AG04449 (cell line): ENCODE data around the gene PLD1.
"Not testable (repeated sequence)": the region's sequence is repeated elsewhere in the genome, so short reads cannot be mapped to it uniquely, and the experiment has no call there.

ENCODE experiments used
- CTCF ChIA-PET: fragments of 350-600 bp; formaldehyde crosslinking; extraction: SDS; loops from one replicate; lab custom pipeline; 2021; ENCODE audit warnings: antibody characterized with exemption; lab: Yijun Ruan, JAX
- POLR2A ChIA-PET: fragments of 400-600, 350-600 bp; formaldehyde crosslinking; extraction: SDS; loops from one replicate; lab custom pipeline; 2020; ENCODE audit warnings: antibody characterized with exemption, inconsistent platforms; lab: Yijun Ruan, JAX
- DNase-seq: peaks from one replicate; pipeline ENCODE4 v3.0.0-alpha.2; 2010; ENCODE audit warnings: low read depth, low spot score
- H3K4me3 ChIP-seq: 2 replicates; pipeline ENCODE4 v1.5.1; 2011; ENCODE audit warnings: low read depth, mild to moderate bottlenecking, control low read depth, low read length
- TF ChIP-seq, protein P1 (sequence below): IDR thresholded peaks from one replicate; pipeline ENCODE4 v1.5.1; 2011; ENCODE audit warnings: mild to moderate bottlenecking, moderate library complexity, low read length, control low read depth, inconsistent platforms; ENCODE audit not compliant: insufficient read depth; ENCODE audit errors: missing control alignments

PLD1 gene

DNA sequence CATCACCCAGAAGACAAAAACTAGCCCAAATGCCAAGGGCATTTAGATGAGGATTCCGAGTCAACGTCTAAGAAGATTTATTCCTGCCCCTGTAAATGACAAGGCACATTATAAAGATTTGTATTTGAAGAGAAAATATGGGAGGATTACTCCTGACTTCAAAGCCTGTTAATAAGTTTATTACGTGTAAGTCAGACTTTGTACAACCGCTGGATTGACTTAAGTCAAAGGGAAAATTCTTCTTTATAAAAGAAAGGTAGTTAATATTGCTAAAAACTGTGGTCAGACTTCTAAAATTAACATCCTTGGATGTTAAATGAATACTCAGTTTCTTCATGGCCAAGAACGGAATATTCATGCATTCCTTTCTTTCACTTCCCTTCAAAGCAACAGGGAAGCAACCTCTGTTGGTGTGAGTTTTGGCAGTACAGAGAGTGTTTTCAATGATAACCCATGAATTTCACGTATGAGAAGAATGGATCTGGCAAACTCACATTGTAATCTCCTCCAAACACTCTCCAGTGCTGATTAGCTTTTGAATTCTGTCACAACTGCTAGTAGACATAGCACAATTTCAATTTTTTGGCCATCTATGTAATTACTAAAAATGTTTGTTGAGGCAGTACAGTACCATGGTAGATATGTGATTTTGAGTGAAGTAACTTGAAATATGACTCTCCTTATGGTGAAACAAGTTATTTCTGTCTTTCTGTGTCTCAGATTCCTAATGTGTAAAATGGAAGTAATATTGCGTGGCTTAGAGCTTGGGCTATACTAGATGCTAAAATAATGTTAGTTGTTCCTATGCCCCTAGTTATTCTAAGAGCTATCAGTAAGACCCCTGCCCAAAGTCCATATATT is 62.0 kb downstream of the PLD1 start:
- no peak for DNase-seq
- TF ChIP-seq, protein P1, sequence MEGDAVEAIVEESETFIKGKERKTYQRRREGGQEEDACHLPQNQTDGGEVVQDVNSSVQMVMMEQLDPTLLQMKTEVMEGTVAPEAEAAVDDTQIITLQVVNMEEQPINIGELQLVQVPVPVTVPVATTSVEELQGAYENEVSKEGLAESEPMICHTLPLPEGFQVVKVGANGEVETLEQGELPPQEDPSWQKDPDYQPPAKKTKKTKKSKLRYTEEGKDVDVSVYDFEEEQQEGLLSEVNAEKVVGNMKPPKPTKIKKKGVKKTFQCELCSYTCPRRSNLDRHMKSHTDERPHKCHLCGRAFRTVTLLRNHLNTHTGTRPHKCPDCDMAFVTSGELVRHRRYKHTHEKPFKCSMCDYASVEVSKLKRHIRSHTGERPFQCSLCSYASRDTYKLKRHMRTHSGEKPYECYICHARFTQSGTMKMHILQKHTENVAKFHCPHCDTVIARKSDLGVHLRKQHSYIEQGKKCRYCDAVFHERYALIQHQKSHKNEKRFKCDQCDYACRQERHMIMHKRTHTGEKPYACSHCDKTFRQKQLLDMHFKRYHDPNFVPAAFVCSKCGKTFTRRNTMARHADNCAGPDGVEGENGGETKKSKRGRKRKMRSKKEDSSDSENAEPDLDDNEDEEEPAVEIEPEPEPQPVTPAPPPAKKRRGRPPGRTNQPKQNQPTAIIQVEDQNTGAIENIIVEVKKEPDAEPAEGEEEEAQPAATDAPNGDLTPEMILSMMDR = no peak
- ChIA-PET POLR2A (interaction anchor here (0.6 kb wide), 1 partner anchor 74 kb away, joined by 3 read pairs; no protein-coding TSS in a partner anchor), CTCF (interaction anchor here (1.0 to 1.6 kb wide), 4 partner anchors 9 to 43 kb away, joined by 3 to 7 read pairs (median 4); no protein-coding TSS in a partner anchor)
- H3K4me3 ChIP-seq = no peak overlapping the region

- H3K4me3 ChIP-seq = no peak overlapping the region
- POLR2A ChIA-PET = no interaction called here
- CTCF ChIA-PET = interaction anchor here (1.0 kb wide), 1 partner anchor 44 kb away, joined by 3 read pairs; no protein-coding TSS in a partner anchor
- TF ChIP-seq, protein P1 = no peak
- no peak for DNase-seq
These were observed 62.9 kb downstream of the PLD1 start for GRCh38 chr3:171747223-171747920.

- H3K4me3 ChIP-seq, DNase-seq, POLR2A ChIA-PET: not testable (repeated sequence)
- CTCF ChIA-PET = interaction anchor here (1.0 kb wide), 1 partner anchor 43 kb away, joined by 3 read pairs; no protein-coding TSS in a partner anchor
These were observed 63.7 kb downstream of the PLD1 start for GRCh38 chr3:171746320-171747222.

DNA sequence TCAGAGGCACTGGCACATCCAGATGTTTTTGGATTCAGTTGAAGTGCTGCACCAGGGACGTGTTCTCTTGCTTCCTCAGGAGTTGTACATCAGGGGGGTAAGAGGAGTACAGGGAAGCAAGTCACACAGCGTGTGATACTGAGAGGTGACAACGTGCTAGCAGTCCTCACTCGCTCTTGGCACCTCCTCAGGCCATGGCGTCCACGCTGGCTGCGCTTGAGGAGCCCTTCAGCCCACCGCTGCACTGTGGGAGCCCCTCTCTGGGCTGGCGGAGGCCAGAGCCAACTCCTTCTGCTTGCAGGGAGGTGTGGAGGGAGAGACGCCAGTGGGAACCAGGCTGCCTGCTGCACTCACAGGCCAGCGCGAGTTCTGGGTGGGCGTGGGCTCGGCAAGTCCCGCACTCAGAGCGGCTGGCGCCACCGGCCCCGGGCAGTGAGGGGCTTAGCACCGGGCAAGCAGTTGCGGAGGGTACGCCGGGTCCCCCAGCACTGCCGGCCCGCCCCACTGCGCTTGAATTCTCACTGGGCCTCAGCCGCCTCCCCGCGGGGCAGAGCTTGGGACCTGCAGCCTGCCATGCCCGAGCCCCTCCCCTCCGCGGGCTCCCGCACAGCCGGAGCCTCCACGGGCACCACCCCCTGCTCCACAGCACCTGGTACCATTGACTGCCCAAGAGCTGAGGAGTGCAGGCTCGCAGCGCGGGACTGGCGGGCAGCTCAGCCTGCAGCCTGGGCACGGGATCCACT is 64.5 kb downstream of the PLD1 start:
- ChIA-PET POLR2A (no interaction called here), CTCF (interaction anchor here (2.4 kb wide), 1 partner anchor 26 kb away, joined by 13 read pairs; no protein-coding TSS in a partner anchor)

DNA sequence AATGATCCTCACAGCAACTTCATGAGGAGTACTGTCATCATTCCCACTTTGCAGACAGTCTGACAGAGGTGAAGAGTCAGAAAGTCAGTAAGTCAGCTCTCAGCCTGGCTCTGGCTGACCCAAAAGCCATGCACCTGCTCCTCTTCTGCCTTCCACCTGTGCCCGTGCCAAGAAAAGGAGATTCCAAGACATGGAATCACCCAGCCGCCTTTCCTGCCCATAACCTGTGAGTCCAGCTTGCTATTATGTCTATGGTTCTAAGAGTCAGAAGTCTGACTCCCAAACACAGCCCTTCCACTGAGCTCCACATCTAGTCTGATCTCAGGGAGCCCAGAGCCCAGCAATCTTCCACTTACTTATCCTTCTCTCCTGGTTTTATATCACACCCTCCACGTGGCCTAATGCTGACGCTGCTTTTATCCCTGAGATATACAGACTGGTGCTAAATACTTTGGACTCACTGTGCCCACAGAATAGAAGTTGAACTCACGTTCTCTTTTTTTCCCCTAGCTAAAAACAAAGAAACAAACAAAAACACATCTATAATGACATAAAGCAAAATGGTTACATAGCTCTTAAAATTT is 66.0 kb downstream of the PLD1 start:
- no peak for DNase-seq
- POLR2A ChIA-PET = no interaction called here
- TF ChIP-seq, protein P1 = no peak
- CTCF ChIA-PET = interaction anchor here (1.3 to 2.4 kb wide), 2 partner anchors 28 to 41 kb away, joined by 5 to 13 read pairs; no protein-coding TSS in a partner anchor
- H3K4me3 ChIP-seq = no peak overlapping the region

More for the DNA sequence above, 64.5 kb downstream of the PLD1 start:
- no peak overlapping the region for H3K4me3 ChIP-seq
- TF ChIP-seq, protein P1 = no peak
- no peak for DNase-seq
